Inflammatory macrophage (primary cell): ENCODE measurements around the gene ZBTB22.
"Not testable (repeated sequence)": the region's sequence is repeated elsewhere in the genome, so short reads cannot be mapped to it uniquely, and the experiment has no call there.

Experiments used
- DNase-seq, 2 donors: peaks; one replicate each; pipeline ENCODE4 v3.0.0-alpha.2; 2020 to 2022

ZBTB22 gene

DNA sequence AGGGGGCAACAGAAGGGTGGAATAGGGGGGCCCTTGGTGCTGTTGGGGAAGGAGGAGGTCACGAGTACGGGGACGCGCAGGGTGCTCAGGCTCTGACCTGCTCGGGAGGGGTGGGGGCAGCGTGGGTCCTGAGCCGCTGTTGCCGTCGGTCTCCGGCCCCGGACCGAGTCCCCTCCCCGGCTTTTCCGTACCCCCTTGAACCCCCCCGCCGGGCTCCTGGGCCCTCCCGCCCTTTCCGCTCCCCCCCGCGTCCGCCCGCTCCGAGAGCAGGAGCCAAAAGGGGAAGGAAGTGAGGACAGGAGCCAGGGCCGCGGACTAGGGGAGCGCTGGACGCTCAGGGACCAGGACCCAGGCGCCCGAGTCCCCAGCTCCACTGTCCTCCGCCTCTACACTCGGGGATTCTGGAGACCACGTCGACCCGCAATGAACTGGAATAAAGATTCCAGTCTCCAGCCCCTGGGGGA is 18.7 kb downstream of the ZBTB22 start, which contains the start of gene RGL2:
Gene RGL2 (minus strand): TSS at position 170 of the 464 bp plus-strand sequence. CDS start 332 bp downstream, outside the sequence.
- DNase-seq: peak; percentile 59 to 70

DNA sequence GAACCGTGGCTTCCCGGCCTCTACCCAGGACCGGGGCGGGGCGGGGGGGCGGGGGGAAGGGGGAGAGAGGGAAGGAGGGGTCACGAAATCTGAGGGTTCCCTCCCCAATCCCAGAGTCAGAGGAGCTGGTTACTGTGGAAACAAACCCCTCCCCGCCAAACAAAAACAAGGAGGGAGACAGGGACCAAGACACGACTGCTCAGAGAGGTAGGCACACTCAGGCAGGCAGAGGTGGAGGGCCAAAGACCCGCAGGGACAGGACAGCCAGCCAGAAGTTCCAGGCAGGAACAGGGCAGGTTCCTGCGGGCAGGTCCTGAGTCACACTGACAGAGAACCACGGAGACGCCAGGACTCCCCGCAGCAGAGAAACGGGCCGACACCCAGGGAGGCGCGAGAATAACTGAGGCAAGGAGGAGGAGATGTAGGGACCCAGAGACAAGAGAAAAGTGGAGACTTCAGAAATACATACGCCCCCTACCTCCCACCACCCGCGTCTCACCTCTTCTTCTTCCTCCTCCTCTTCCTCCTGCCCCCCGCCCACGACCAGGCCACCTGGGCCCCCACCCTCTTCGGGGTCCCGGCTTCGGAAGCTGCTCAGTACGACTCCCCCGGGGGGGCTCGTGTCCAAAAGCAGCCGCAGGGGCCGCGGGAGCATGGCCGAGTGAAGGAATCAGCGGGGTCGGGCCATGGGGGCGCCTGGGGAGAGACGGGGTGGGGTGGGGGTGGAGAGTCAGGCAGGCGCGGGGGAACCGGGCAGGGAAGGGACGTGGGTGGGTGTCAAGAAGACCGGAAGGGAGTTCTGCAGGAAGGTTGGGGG is 19.4 kb downstream of the ZBTB22 start:
- peak; percentile 72 to 79 for DNase-seq

DNA sequence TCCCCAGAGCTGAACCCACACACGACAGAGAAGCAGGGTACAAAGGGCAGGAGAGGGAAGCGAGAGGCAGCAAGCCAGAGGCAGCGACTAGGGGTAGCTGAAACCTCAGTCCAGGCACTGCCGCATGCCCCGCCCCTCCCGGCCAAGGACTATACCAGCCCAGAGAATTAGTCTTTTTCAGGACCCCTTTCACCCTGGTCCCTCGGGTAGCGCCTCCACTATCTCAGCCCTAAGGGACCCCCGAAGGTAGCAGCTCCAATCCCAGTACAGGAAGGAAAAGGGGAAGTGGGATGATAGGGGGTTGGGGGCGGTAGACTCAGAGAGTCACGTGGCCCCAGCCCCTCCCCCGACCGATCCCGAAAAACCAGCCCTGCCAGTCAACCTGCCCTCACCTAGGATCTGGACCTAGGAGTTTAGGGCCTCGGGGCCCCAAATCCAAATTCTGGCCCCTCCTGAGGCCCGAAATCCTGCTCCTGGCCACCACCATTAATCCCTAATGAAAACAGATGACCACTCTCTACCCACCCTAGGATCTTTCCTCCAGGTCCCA is 20.1 kb downstream of the ZBTB22 start:
- DNase-seq: peak in 1 of 2 donors; percentile 32

DNA sequence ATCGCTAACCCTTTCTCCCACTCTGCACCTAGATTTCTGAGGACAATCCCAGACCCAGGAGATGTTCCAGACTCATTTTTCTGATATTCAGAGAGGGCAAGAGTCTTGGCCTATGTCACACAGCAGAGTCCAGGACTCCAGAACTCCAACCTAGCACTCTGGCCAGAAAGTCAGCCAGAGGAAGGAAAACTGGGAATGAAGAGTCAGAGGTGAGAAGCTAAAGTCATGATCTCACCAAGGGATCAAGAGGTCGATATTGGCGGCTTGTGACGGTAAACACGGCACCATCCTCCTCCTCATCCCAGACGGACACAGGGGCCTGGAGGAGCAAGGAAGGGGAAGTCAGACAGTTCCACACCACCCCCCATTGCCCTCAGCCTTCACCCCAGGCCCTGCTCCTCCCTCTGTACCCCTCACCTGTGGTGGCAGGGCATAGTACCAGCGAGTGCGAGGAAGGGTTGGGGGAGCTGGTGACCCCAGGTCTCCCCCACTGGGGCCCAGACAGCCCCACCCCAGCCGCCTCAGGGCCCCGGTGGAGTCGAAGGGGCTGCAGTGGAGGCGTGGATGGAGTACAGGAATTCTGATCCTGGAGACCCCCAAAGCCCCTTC is 20.6 kb downstream of the ZBTB22 start:
- no peak for DNase-seq

DNA sequence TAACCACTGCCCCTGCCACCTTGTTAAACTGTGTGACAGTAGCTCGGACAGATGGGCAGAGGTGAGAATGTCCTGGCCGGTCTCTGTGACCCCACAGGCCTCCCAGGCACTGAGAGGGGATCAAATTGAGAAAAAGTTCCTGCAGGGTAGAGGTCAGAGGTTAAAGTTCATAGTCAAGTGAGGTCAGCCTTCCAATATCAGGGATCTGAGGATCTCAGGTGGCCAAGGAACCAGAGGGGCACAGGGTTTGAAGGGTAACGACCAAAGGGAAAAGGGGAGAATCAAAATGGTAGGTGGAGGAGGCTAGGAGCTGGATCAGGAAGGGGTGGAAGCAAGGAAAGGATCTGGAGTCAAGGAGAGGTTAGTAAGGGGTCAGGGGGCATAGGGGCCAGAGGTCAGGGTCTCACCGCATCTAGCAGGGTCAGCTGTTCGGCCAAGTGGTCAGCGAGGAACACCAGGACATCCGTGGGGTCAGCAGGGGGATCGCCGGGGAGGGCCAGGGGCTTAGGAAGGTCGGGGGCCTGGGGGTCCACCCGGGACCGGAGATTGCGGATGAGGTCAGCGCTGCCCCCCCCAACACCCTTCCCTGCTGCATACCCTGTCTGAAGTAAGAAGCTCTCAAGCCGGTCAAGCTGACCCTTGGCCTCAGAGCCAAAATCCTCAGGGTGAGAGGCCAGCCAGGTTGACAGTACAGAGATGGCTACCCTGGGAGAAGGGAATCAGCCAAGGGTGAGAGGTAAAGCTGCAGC is 21.7 kb downstream of the ZBTB22 start:
- DNase-seq: no peak

DNA sequence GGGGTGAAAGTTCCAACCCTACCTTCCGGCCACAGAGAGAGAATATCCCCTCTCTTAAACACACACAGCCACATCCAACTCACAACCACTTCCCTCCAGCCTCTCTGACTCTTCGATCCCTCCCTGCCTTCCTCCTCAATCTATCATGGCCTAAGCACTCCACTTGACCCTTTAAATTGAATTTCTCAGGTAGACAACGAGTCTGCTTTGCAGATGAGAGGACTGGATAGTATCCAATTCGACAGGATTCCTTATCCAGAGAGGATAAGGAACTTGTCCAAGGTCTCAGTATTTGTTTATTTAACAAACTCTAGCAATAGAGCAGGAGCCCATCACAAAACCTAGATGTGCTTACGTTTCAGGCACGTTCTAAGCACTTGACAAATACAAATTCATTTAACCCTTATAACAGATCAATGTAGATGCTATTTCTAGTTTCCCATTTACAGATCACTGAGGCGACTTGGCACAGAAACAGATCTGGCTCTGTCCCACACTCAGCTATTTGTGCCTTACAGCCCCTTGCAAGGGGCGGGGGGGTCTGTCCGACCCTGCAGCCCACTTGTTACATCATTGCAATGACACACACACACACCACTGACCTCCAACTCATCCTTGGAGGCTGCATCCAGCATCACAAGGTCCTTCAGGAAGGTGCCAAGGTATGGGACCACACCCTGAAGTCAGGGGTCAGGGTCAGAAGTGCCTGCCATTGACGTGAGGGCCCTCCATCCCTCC is 23.3 kb downstream of the ZBTB22 start:
- no peak for DNase-seq

DNA sequence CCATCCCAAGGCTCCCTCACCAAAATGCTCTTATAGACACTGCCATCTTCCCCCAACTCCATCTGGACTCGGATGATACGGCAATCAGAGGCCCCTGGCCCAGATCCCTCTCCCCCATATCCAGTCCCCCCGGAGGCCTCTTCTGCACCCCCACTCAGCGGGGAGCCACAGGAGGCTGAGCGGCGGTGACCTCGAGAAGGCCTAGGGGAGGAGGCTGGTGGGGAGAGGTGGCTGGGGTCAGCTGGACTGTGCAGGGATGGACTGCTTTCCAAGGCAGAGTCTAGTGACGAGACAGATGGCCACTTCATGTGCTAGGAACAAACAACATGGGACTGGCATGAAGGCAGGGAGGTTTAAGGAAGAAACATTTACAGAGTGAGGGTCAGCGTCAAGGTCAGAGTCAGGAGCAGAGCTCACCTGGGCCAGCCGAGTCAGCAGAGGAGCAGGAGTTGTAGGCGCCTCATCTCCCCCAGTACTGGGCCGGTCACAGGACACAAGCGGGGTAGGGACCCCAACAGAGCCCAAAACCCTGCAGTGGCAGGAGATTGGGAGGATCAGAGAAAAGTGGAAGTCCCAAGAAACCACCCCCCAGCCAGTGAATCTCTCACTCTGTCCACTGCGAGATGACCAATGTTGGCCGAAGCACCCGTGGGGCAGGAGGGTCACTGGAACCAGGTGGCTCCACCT is 24.4 kb downstream of the ZBTB22 start:
- DNase-seq: no peak

DNA sequence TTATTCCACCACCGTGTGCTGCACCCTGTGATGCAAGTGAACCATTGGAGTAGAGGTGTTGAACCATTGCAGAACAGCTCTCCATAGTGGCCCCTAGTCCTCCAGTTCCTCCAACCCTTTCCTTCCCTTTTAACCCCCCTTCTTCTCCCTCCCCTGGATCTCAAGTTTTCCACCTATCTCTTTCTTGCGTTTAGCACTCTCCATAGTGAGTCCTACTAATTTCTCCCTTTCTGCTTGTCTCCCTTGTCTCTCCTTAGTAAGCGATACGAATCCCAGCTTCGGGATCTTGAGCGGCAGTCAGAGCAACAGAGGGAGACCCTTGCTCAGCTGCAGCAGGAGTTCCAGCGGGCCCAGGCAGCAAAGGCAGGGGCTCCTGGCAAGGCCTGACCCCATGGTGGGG is 27.1 kb downstream of the ZBTB22 start:
- no peak for DNase-seq

DNA sequence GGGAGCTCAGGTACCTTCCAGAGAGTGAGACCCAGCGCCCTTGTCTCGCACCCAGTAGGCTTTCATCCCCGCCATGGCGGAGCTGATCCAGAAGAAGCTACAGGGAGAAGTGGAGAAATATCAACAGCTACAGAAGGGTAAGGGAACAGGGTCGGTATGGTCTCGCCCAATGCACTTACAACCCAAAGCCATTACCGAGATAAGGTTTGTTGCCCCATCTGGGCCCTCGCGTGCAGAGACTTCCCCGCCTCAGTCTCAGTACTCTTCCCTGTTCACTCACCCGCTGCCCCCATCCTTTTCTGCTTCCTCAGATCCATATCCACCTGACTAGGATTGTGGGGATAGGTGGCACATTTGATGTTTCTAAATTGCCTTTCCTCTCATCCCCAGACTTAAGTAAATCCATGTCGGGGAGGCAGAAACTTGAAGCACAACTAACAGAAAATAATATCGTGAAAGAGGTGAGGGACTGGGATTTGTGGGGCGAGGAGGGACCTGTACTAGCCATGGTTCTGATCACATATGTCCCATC is 27.7 kb downstream of the ZBTB22 start:
- DNase-seq: no peak

DNA sequence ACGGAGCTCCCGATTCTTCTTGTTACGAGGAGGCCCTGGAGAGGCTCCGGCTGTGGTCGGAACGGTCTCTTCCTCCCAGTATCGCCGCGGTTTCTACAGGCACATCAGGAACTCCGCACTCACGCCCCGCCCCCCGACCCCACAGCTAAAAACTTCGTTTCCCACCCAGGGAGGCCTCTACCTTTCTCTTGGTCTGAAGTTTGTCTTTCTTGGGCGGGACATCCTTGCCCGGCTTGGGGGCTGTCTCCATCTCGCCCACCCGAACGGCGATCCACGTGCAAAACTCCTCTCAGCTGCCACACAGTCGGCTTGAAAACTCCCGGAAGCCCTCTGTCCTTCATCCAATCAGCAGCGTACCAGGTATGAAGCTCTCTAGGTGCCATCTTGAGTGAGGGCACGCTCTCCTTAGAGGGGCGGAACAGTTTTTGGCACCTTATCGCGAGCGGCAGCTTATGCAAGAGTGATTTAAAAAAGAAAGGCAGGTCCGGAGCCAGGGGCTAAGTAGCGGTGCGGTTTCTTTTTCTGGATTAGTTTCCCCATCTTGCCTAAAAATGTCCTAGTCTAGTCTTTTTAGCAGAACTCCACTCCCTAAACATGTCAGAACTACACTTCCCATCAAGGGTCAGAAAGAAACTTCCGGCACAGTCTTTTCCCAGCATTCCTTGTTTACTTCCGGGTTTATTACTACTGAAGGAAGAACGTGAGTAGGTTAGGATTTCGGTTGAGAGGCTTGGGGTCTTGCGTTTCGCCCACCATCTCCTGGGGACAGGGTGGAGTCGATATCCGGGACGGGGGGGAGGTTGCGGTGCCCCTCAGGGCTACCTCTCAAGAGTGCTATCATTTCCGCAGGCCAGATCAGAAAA is 28.4 kb downstream of the ZBTB22 start, which contains the start of the genes PFDN6 and WDR46:
Gene PFDN6 (plus strand): TSS at position 681 of the 863 bp plus-strand sequence. CDS start 256 bp downstream, outside the sequence.
Gene WDR46 (minus strand): TSS at position 319 of the 863 bp plus-strand sequence. CDS start 69 bp downstream, at position 250.
- DNase-seq: peak; percentile 90

DNA sequence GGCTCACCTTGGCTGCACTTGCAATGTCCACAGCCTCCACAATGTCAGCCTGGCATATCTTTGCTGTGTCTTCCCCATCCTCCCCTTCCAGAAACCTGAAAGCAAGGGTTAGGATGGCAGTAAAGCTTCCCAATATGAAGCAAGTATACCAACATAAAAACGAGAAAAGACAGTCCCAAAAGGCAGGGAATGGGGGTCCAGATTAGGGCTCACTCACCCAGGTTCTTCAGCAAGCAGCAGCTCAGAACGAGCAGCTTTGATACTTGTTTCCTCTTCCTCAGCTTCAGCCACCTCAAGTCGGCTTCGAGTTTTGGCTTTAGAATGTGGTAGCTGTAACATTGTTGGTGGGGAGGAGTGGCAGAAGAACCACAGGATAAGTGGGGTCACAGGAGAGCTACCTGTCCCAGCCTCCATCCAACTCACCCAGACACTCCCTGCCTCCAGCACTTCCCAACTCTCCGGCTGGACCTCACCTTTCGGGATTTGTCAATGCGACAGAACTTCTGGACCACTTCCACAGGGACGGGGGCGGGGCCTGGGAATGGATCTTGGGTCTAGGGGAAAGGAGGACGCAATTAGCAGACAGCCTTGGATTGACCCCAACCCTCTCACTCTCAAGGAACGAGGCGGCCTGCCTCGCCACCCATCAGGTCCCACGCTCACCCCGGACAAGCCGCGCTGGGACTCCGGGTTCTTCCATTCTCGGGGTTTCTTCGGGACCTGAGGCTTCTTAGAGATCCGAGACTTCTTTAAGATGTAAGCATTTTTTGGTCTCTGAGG is 29.2 kb downstream of the ZBTB22 start:
- DNase-seq: no peak

DNA sequence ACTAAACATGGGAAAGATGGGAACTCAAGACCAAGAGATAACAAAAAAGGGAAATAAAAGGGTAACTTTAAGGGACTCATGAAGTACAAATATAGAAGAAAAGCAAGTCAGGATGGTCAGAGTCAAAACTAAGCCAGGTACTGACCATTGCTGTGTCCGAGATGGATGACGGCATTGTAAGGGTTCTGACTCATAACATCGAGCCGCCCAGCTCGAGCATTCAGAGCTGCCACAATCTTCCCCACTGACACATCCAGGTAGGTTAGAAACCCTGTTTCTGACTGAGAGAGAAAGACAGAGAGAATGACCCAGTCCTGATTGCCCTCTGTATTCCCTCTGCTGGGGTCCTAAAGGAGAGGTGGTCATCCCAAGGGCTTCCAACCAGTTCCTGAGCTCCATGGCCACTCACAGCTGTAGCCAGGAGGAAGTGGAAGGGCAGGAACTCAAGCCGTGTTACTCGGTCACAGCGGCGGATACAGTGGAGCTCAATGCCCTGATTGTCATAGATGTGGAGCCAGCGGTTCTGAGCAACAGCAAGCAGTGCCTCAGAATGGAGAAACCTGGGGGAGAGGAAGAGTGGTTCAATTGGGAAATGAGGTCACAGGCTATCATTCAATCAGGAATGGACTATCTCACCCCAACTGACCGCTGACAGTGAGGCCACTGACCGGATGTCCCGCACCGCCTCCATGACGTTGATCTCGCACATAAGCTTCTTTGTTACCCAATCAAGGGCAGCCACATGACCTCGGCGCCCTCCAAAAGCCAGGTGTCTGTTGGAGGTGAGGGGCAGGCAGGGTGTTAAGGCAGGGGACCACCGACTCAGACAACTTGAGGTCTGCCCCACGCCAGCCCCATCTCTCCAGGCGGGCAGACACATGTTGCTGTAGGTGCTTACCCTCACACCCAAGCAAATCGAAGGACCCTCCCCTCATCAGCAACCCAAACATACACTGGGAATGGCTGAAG is 30.3 kb downstream of the ZBTB22 start:
- DNase-seq: no peak

DNA sequence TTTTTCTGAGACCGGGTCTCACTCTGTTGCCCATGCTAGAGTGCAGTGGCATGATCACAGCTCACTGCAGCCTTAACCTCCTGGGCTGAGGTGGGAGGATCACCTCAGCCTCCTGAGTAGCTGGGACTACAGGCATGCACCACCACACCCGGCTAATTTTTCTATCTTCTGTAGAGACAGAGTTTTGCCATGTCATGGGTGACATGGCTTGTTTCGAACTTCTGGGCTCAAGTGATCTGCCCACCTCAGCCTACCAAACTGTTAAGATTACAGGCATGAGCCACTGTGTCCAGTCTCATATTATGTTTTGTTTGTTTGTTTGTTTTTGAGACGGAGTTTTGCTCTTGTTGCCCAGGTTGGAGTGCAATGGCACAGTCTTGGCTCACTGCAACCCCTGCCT is 32.3 kb downstream of the ZBTB22 start:
- DNase-seq: not testable (repeated sequence)

DNA sequence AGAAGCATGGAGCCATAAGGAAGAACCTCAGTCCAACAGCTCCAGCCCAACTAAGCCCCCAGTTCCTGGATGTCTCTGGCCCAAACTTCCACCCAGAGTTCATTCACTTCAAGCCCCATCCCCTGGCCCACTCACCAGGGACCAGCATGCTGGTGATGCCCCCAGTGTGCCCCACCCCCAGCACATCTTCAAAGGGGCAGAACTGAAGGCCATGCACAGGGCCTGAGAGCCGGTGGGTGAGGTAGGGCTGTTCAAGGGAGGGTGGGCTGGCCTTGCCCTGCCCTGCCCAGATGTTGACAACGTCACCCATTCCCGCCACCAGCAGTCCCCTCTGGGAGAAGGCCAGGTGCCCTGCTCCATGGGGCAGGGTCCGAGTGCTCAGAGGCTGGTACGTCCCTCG is 37.0 kb downstream of the ZBTB22 start:
- DNase-seq: no peak

DNA sequence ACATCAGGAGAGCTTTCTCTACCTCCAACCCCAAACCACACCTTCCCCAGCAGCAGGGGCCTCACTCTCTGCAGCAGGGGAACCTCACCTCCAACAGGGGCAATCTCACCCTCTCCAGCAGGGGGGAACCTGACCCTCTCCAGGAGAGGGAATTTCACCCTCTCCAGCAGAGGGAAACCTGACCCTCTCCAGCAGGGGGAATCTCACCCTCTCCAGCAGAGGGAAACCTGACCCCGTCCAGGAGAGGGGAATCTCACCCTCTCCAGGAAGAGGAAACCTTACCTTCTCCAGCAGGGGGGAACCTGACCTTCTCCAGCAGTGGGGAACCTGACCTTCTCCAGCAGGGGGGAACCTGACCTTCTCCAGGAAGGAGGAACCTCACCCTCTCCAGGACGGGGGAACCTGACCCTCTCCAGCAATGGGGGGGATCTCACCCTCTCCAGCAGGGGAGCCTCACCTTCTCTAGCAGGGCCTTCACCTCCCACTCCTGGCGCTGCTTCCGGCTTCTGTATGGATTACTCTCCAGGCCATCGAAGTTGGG is 37.5 kb downstream of the ZBTB22 start:
- peak; percentile 35 to 48 for DNase-seq

DNA sequence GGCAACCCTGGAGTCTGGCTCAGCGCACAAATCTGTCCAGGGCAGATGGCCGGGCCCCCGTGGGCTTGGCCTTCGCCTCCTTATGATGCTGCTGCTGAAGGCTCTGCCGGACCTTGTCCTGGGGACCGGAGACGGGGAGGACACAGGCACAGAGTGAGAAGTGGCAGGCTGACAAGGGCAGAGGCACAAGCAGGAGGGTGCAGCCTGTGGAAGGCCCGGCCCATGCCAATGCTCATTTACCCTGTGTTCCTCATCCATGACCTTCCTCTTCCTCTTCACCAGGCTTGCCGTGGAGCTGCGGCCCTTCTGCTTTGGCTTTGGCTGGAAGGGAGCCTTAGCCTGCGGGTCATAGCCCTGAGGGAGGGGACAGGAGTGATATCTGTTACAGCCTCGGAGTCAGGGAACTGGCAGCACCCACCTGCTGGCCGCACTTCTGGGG is 38.3 kb downstream of the ZBTB22 start:
- DNase-seq: peak; percentile 20 to 31

DNA sequence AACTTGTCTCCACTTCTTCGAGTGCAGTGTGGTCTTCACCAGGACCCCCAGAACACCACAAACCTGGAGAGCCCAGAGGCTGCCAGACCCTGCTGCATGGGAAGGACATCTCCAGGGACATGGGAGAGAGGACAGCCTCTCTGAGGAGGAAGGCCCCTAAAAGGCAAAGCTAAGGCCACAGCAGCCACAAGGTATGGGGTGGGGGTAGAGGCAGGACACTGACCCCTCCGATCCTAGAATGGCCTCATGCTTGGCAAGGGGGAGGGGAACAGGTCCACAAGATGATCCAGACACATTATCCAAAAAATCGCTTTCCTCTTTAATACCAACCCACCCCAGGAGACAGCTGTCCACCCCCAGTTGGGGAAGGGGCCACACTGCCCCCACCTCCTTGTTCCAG is 38.7 kb downstream of the ZBTB22 start:
- no peak for DNase-seq

DNA sequence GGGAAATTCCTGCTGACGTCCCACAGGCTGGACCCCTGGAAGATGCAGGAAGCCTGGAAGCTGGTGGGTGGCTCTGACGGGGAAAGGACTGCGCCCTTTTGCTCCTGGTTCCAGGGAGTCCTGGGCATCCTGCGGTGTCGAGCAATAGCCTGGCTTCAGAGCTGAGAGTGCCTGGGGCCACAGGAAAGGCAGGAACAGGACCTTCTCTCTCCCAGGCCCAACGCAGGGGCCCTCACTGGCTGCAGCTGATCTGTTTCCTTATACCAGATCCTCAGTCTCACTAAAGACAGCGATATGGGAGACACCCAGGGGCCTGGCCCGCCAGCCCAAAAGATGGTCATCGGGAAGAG is 39.2 kb downstream of the ZBTB22 start:
- DNase-seq: no peak
